HUDEP-2 (cell line): ENCODE measurements around the gene TRIM26.
A peak's percentile ranks its signal among the peaks of the same experiment; 100 is the strongest.
"Not testable (repeated sequence)": the region's sequence is repeated elsewhere in the genome, so short reads cannot be mapped to it uniquely, and the experiment has no call there.

Source experiments
- DNase-seq, 76 experiments: peaks; one replicate each; lab custom pipeline; 2025; ENCODE audit not compliant: unreplicated experiment in 76 of 76; lab: John Stamatoyannopoulos, UW

The TRIM26 gene

DNA sequence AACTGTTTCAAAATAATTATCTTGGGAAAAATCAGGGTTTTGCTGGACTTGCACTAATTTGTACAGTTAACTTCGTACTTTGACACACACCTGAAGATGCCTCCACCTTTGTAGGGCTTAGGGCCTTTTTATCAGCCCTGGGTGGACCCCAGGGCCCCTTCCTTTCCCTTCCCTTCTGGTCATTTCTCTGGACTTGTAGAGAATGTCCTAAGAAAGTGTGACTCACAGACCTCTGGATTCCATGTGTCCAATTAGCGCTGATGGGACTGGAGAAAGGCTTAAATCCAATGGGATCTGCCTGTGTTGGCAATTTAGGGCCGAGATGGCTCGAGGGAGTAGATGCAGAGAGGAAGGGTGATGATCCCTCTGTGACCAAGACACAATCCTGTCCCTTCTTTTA is 40.5 kb downstream of the TRIM26 start:
- no peak for DNase-seq

DNA sequence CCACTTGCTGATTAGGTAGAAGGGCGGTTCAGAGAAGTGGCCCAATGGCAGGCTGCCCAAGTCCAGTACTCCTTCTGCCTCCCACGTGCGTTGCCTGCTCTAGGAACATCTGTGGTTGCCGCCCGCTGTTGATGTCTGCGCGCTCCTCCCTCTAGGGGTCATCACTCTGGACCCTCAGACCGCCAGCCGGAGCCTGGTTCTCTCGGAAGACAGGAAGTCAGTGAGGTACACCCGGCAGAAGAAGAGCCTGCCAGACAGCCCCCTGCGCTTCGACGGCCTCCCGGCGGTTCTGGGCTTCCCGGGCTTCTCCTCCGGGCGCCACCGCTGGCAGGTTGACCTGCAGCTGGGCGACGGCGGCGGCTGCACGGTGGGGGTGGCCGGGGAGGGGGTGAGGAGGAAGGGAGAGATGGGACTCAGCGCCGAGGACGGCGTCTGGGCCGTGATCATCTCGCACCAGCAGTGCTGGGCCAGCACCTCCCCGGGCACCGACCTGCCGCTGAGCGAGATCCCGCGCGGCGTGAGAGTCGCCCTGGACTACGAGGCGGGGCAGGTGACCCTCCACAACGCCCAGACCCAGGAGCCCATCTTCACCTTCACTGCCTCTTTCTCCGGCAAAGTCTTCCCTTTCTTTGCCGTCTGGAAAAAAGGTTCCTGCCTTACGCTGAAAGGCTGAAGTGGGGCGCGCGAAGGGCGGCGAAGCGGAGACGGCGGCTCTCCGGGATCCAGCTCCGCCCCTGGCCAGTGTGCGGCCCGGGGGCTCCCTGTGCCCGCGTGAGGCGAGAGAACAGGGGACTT is 41.3 kb downstream of the TRIM26 start:
- peak in 65 of 76 experiments; percentile 16 to 83 (median 53) for DNase-seq

DNA sequence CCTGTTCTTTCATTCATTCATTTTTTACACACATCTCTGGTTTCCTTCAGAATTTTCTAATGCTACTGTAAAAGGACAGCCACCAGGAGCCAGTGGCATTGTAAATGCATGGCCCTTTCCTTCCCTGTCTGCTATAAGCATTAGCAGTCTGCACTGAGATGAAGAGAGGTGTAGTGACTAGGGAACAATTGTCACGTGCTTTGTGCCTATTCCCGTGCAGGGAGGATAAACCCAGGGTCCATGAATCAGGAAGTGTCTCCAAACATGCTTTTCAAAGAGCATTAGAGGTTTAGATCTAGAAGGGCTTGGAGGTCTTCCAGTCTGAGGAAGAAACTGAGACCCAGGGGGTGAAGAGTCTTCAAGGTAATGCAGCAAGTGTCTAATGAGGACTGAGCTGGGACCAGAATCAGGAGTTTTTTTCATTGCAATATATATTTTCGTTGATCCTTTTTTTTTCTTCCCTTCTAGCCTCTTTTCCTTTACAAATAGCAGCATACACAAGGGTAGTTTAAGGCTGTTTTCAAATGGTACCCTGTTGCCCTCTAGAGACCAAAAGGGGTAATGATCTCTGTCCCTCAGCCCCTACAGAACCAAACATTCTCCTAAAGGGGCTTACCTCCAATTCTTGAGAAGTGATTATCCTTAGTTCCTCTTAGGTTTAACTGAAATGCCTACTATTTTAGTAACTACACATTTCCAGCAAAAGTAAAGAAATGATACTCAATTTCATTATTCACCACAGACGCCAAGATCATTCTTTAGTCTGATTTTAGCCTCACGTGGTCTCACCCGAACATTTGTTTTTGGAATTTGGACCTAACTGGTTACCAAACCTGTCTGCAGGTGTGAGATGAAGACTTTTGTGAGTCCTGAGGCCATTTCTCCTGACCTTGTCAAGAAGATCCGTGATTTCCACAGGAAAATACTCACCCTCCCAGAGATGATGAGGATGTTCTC is 43.3 kb downstream of the TRIM26 start:
- peak in 27 of 76 experiments; percentile 9 to 63 (median 38) for DNase-seq

DNA sequence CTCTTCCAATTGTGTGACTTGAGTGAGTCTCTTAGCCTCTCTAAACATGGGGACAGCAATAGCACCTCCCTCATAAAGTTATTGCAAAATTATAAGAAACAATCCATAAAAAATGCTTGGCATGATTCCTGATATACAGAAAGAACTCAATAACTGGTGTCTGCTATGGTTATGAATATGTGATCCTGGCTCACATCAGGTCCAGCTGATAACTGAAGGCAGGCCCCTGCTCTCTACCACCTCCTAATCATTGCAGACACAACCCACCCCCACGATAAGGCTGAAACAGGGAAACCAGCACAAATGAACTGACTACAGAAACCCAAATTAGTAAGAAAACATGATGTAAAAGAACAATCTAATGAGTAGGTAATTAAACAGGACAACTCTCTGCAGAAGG is 44.5 kb downstream of the TRIM26 start:
- DNase-seq, result peak in 18 of 76 experiments; percentile 18 to 71 (median 37)

DNA sequence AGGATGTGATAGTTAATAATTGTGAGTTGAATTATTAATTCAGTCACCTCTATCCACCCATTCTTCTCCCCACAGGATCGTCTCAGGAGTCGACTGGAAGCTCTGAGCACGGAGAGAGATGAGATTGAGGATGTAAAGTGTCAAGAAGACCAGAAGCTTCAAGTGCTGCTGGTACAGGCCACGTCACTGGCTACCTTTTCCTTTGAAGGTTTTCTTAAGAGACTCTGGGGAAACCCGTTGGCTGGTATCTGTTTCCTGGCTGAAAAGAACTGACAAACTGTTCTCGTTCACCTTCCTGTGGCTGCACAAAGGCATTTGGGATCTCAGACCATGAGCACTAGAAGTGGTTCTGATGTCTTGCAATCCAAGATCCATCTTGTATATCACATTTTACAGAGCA is 46.1 kb downstream of the TRIM26 start:
- DNase-seq, result no peak

DNA sequence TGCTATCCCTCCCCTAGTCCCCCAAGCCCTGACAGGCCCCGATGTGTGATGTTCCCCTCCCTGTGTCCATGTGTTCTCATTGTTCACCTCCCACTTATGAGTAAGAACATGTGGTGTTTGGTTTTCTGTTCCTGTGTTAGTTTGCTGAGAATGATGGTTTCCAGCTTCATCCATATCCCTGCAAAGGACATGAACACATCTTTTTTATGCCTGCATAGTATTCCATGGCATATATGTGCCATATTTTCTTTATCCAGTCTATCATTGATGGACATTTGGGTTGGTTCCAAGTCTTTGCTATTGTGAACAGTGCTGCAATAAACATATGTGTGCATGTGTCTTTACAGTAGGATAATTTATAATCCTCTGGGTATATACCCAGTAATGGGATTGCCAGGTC is 48.0 kb downstream of the TRIM26 start:
- DNase-seq, result not testable (repeated sequence)

DNA sequence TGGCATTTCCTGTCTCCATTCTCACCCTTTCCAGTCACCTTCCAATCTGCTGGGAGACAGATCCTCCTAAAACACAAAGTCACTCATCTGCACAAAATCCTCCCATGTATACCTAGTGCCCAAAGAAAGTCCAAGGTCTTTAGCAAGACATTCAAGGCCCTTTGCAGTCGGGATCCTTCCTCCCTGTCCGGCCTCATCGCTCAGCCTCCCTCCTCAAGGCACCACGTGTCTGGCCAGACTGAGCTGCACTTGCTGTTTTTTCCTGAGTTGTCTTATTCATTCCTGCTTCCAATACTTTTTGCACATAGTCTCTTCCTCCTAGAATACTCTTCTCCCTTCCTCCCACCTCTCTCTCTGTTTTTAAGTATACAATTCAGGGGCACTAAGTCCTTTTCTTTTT is 48.5 kb downstream of the TRIM26 start:
- no peak for DNase-seq

DNA sequence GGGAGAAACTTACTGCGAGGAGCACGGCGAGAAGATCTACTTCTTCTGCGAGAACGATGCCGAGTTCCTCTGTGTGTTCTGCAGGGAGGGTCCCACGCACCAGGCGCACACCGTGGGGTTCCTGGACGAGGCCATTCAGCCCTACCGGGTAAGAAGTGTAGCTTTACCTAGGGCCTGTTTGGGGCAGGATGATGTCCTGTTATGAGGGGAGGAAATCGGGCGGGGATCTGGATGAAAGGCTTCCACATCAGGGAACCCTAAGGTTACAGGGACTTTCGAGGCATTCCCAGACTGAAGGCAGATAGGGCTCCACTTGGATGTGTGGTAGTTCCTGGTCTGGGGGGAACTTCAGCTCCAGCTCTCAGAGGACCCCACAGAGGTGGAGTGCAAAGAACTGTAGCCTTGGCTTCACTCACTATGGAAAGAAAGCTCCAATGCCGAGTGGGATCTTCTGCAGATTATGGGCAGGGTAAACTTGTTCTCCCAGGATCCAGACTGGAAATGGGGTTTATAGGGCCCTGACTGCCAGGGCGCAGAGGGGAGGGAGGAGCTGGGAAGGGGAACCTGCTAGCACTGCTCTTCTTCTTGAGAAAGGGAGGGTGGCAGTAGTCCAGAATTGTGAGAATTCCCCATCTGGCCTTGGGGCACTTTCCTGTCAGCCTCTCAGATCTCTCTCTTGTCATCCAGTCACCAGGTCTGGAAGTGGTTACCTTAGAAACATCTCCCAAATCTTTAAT is 49.1 kb downstream of the TRIM26 start:
- no peak for DNase-seq

DNA sequence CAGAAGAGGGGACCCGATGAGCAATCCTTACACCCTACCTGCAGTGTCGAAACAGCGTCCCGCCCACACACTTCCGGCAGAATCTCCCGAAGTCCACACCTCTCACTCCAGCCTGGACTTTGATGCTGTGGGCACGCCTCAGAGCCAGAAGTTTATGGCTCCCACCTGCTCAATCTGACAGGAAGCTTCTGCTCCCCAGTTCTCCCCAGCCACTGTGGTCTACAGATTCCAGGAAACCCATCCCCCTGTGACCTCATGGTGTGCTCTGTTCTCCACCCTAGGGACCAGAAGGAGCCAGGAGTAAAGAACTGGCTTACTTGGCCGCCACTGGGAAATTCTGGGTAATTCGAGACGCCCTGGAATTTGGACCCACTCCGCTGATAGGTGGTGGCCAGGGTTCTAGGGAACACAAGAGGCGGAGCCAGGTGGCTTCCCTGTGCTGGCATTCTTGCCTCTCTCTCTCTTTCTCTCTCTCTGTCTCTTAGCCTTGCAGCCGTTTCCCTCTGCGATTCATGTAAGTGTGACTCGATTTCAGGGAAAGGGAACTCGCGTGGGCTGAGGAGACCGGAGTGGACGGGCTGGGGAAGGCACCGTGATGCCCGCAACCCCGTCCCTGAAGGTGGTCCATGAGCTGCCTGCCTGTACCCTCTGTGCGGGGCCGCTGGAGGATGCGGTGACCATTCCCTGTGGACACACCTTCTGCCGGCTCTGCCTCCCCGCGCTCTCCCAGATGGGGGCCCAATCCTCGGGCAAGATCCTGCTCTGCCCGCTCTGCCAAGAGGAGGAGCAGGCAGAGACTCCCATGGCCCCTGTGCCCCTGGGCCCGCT is 49.9 kb downstream of the TRIM26 start, which contains the start of gene TRIM15:
TSS of gene TRIM15 (plus strand) at position 457 of the 828 bp plus-strand sequence. CDS start at position 596, 139 bp downstream.
- no peak for DNase-seq

DNA sequence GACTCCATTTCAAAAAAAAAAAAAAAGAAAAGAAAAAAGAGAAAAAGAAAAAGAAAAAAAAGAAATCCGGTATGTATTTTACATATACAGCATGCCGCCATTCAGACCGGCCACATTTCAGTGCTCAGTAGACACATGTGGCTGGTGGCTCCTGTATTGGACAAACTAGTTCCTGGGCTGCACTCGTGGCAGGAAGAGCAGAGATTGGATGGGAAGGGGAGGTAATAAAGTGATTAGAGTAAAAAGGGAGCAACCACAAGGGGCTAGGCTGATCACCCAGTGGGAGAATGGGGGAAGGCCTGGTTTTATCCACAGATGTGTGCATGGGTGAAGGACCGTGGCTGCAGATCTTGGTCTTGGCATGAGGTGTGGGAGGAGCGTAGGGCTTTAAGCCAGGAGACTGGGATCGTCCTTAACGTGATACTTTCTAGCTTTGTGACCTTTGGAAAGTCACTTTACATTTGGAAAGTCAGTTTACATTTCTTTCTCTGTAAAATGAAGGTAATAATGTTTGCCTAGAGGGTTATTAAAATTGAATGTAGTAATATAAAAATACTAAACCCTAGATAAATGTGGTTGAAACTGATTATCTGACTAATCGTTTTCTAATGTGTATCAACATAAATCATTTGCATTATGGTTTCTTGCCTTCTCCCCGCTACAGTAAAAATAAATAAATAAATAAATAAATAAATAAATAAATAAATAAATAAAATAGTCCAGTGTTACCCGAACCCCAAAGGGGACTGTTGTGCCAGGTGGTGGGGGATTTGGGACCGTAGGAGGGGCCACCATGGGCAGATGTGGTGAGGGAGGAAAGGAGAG is 50.7 kb downstream of the TRIM26 start:
- no peak for DNase-seq

DNA sequence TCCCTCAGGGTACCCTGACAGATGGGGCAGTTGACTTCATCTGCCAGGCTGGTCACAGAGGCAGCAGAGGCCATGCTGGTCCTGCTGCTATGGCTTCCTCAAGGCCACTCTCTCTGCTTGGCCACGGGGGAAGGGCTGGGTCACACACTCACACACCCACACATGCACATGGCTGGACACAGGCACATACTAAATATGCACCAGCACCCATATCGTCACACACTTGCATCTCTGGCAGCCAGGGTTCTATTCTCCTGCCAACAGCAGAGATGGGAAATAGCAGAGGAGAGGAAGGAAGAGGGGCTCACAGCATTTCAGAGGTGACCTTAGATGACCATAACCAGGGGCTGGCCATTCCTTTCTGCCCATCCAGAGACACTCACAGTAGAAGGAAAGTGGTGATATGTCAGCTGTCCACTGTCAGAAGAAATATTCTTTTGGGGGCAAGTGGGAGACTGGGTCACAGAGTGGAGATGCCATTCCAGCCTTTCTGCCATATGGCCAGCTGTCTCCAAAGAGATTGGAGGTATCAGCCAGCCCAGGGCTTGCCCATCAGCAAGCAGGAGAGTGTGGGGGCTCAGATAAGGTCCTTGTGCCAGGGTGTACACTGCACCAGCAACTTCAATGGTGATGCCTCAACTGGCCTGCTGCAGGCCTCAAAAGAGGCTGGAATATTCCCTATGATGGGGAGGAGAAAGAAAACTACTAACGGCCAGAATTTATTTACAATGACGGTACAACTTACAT is 52.2 kb downstream of the TRIM26 start, which contains the start of gene TRIM10:
TSS of gene TRIM10 (minus strand) at position 427 of the 747 bp plus-strand sequence. CDS start at position 74, 353 bp downstream.
- peak in 70 of 76 experiments; percentile 34 to 96 (median 74) for DNase-seq

DNA sequence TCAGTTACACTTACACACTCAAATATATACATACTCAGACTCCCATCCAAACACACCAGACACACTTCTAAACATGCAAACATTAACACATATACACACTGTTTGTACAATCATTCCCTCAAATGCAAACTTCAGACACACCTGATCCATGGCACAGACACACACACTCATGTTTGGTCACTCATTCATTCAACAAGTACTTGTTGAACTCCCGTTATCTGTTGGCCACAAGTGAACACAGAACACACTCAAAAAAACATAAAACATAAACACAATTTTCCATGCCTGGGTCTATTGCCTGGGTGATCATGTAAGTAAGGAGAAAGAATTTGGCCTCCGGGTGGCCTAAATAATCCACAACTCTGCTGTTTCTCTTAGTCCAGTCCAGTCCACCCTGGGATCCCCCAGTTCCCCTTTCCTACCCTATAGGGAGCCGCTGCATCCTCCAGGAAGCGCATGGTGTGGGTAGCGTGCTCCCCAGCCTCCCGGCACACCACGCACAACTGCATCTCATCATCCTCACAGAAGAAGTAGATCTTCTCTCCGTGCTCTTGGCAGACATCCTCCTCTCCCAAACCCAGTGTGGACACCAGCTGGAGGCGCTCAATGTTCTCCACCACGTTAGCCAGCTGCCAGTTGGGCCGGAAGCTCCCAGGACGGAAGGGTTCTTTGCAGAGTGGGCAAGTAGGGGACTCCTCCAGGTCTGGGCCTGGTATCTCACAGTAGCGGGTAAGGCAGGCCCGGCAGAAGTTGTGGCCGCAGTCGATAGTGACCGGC is 53.0 kb downstream of the TRIM26 start:
- no peak for DNase-seq

DNA sequence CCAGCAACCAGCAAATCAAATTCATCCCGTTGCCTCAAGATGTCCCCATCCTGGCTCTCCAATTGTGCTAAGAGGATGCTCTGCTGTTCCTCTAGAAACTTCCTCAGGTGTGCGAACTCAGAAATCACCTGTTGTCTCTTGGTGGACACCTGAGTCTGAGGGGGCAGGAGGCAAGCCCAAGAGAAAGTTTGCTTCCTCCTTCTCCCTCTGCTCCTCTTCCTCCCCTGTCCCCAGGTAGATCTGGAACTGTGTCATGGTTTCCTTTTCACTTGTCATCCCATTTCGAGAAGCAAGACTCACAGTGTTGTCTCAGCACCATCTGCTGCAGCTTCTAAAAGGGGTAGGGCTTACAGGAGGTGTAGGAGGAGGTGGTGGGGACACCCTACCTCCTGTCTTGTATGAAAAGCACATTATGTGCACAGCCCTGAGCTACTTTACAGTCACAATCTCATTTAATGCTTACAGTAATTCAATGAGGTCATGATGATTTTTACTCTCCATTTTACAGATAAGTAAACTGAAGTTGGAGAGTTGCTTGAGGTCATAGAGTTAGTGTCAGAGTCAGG is 54.6 kb downstream of the TRIM26 start:
- no peak for DNase-seq

DNA sequence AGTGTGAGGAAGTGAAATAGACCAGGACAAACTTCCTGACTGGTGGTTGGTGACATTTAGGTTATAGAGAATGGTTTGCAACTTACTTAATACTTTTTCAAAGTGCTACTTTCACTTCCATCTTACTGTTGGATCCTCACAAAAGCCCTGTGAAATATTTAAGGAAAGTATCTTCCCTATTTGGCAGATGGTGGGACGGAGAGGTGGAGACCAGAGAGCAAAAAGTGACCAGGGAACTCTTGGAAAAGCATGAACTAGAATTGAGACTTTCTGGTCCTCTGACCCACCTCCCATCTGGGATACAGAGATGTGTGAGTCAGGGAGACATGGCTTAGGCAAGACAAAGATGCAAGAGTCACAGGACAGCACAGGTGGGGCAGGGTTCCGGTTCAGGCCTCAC is 55.2 kb downstream of the TRIM26 start:
- no peak for DNase-seq

DNA sequence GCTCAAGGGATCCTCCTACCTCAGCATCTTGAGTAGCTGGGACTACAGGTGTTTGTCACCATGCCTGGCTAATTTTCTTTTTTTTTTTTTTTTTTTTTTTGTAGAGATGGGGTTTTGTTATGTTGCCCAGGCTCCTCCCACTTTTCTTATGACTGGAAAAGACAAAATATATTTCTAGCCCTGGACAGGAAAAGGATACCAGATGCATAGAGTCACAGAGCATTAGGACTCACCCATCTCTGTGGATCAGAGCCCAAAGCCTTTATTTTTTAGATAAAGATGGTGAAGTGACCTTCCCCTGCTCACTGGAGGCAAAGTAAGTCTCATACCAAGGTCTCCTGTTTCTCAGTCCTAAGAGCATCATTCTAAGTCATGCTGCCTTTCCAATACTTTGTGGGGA is 55.6 kb downstream of the TRIM26 start:
- no peak for DNase-seq

DNA sequence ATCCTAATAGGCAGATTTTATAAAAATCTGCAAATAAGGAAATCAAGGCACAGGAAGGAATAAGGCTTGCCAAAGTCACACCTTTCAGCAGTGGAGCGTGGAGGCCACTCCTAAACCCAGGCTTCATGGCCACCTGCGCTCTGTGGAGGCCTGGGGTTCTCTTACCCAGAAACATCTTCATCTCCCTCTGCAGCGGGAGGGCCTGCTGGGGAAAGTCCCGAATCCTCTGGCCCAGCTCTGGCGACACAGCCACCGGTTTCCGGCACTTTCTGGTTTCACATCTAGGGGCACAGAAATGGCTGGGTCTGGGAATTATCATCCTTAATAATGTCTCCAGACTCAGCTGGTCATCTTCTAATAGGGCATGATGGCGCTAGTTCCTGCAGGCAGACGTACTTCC is 56.4 kb downstream of the TRIM26 start:
- no peak for DNase-seq

DNA sequence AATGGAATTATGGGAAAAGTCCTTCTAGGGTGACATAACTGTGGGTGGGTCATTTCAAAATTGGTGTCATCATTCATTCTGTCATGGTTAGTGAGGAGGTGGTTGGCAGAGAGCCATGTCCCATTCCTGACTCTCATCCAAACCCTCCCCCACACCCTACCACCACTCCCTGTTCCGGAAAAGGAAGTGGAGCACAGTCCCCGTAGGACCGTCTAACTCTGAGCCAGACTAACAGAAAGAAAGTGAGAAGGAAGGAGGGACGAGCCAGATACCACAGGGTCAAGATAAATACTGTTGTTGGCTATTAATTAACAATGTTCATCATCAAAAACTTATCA is 57.0 kb downstream of the TRIM26 start:
- DNase-seq, result peak in 6 of 76 experiments; percentile 9 to 32 (median 14)
